Liver (tissue), 3 donors: ENCODE data around the gene ATG2A.

Experiments
- RAD21 ChIP-seq, 2 donors: IDR thresholded peaks; 2 replicates each; pipeline ENCODE4 v1.6.1; 2016; ENCODE audit warnings: antibody characterized with exemption in 2 of 2, mild to moderate bottlenecking in 2 of 2
- TF ChIP-seq, protein P1 (sequence below): fragments of 150-350 bp; IDR thresholded peaks from 2 replicates; pipeline ENCODE4 v1.5.1; 2017; ENCODE audit warnings: improper control_type of control experiment, low read depth, low read length; ENCODE audit not compliant: missing input control
- TF ChIP-seq, protein P2 (sequence below): IDR thresholded peaks from 2 replicates; pipeline ENCODE4 v1.6.1; 2016; ENCODE audit warnings: antibody characterized with exemption, mild to moderate bottlenecking
- donor health status: healthy.
- donor health status: healthy.

DNA sequence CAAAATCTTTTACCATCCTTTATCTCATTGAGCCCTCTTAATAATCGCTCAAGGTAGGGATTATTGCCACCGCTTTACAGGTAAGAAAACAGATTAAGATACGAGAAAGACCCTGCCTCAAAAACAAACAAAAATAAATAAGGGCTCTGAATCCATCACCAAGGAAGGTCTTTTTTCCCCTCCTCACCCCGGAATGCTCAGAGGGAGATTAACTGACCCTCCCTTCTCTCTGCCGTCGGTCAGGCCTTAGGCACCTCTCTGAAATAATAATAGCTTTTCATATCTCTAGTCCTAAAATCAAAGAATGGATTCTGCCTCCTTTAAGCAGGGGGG lies 620 bp upstream of the ATG2A start:
- TF ChIP-seq, protein P1, sequence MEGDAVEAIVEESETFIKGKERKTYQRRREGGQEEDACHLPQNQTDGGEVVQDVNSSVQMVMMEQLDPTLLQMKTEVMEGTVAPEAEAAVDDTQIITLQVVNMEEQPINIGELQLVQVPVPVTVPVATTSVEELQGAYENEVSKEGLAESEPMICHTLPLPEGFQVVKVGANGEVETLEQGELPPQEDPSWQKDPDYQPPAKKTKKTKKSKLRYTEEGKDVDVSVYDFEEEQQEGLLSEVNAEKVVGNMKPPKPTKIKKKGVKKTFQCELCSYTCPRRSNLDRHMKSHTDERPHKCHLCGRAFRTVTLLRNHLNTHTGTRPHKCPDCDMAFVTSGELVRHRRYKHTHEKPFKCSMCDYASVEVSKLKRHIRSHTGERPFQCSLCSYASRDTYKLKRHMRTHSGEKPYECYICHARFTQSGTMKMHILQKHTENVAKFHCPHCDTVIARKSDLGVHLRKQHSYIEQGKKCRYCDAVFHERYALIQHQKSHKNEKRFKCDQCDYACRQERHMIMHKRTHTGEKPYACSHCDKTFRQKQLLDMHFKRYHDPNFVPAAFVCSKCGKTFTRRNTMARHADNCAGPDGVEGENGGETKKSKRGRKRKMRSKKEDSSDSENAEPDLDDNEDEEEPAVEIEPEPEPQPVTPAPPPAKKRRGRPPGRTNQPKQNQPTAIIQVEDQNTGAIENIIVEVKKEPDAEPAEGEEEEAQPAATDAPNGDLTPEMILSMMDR = no peak
- TF ChIP-seq, protein P2, sequence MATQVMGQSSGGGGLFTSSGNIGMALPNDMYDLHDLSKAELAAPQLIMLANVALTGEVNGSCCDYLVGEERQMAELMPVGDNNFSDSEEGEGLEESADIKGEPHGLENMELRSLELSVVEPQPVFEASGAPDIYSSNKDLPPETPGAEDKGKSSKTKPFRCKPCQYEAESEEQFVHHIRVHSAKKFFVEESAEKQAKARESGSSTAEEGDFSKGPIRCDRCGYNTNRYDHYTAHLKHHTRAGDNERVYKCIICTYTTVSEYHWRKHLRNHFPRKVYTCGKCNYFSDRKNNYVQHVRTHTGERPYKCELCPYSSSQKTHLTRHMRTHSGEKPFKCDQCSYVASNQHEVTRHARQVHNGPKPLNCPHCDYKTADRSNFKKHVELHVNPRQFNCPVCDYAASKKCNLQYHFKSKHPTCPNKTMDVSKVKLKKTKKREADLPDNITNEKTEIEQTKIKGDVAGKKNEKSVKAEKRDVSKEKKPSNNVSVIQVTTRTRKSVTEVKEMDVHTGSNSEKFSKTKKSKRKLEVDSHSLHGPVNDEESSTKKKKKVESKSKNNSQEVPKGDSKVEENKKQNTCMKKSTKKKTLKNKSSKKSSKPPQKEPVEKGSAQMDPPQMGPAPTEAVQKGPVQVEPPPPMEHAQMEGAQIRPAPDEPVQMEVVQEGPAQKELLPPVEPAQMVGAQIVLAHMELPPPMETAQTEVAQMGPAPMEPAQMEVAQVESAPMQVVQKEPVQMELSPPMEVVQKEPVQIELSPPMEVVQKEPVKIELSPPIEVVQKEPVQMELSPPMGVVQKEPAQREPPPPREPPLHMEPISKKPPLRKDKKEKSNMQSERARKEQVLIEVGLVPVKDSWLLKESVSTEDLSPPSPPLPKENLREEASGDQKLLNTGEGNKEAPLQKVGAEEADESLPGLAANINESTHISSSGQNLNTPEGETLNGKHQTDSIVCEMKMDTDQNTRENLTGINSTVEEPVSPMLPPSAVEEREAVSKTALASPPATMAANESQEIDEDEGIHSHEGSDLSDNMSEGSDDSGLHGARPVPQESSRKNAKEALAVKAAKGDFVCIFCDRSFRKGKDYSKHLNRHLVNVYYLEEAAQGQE = no peak
- no peak for TF ChIP-seq RAD21 (IDR thresholded peaks at IDR 0.05)
